SK-N-DZ (cell line): ENCODE measurements around the gene RNF225.
"Not testable (repeated sequence)": the region's sequence is repeated elsewhere in the genome, so short reads cannot be mapped to it uniquely, and the experiment has no call there.

ENCODE experiments used
- DNase-seq: peaks from one replicate; pipeline ENCODE4 v3.0.0-alpha.2; 2015; ENCODE audit warnings: low spot score

Gene RNF225

GRCh38 chr19:58361900-58362271, 33.6 kb upstream of the RNF225 start:
- peak; percentile 50 for DNase-seq

- peak; percentile 92 for DNase-seq
Observed at GRCh38 chr19:58362272-58362994, 33.0 kb upstream of the RNF225 start, which contains the start of gene ZNF497. Gene ZNF497 (minus strand): TSS chr19:58362751. CDS start chr19:58357635, 5,116 bp downstream.

GRCh38 chr19:58364146-58364545, 31.3 kb upstream of the RNF225 start:
- DNase-seq, result no peak

GRCh38 chr19:58366585-58367430, 28.6 kb upstream of the RNF225 start:
- no peak for DNase-seq

- no peak for DNase-seq
Observed at GRCh38 chr19:58367698-58368454, 27.6 kb upstream of the RNF225 start.

GRCh38 chr19:58368561-58369360, 26.7 kb upstream of the RNF225 start:
- DNase-seq, result no peak

- DNase-seq, result no peak
Observed at GRCh38 chr19:58372311-58373133, 22.9 kb upstream of the RNF225 start.

- DNase-seq, result no peak
Observed at GRCh38 chr19:58374200-58374599, 21.3 kb upstream of the RNF225 start.

GRCh38 chr19:58376724-58377123, 18.7 kb upstream of the RNF225 start:
- not testable (repeated sequence) for DNase-seq

GRCh38 chr19:58379246-58379645, 16.2 kb upstream of the RNF225 start:
- DNase-seq, result no peak

- DNase-seq, result no peak
Observed at GRCh38 chr19:58380037-58380661, 15.3 kb upstream of the RNF225 start.

GRCh38 chr19:58380662-58381459, 14.6 kb upstream of the RNF225 start, which contains the start of gene ZNF837:
Gene ZNF837 (minus strand): TSS chr19:58381030. CDS start chr19:58369332, 11,698 bp downstream.
- peak; percentile 99 for DNase-seq

- DNase-seq, result no peak
Observed at GRCh38 chr19:58381460-58382212, 13.8 kb upstream of the RNF225 start.

GRCh38 chr19:58382997-58383603, 12.4 kb upstream of the RNF225 start:
- no peak for DNase-seq

GRCh38 chr19:58385313-58385890, 10.1 kb upstream of the RNF225 start:
- no peak for DNase-seq

- no peak for DNase-seq
Observed at GRCh38 chr19:58385891-58386575, 9.4 kb upstream of the RNF225 start.
